ENCODE data around the gene SZRD1.

Gene SZRD1

DNA sequence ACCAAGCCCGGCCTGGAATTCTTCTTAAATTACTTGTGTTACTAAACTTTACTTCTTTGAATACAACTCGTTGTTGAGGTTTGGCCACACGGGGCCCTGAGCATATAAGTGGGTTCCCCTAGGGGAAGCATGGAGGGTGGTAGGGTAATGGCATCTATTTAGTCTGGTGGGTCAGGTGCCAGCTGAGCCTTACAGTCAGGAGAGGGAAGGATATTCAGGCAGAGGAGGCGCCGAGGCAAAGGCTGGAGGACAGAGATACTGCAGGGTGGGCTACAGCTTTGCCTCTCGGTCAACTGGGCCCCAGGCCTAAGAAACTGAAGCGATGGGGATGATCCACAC lies 73.1 kb downstream of the SZRD1 start:
- peak overlapping the region; percentile 82 for H3K4me3 ChIP-seq (ENCODE audit: low read length)
- no peak for DNase-seq (ENCODE audit: low read depth)
- no peak for TF ChIP-seq CTCF (conservative IDR thresholded peaks at IDR 0.05; ENCODE audit: low read length)

- H3K4me3 ChIP-seq (ENCODE audit: low read length) = peak within 1 kb of the TSS; percentile 82
- peak; percentile 75 for TF ChIP-seq CTCF (conservative IDR thresholded peaks at IDR 0.05; ENCODE audit: low read length)
- peak; percentile 91 for DNase-seq (ENCODE audit: low read depth)
These were observed 73.6 kb downstream of the SZRD1 start, which contains the start of gene NECAP2 for GRCh38 chr1:16440470-16441281. NECAP2 (plus strand) TSS chr1:16440724; CDS start chr1:16440762, 38 bp downstream.

DNA sequence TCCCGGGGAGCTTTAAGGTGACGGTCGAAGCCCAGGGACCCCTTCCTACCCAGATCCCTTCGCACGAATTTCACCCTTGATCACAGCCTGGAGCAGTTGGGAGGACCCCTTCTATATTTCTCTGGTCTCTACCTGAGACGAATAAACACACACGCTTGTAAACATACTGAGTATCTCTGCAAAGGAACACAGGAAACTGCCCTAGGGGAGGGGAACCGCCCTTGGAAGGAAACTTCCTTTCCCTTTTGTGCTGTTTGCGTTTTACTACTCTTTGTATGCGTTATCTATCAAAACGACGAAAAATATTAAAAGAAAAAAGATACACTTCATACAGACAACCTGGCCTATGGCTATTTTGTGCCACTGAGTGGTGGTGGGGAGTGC lies 74.2 kb downstream of the SZRD1 start:
- no peak for DNase-seq (ENCODE audit: low read depth)
- H3K4me3 ChIP-seq (ENCODE audit: low read length) = peak overlapping the region; percentile 82
- no peak for TF ChIP-seq CTCF (conservative IDR thresholded peaks at IDR 0.05; ENCODE audit: low read length)

DNA sequence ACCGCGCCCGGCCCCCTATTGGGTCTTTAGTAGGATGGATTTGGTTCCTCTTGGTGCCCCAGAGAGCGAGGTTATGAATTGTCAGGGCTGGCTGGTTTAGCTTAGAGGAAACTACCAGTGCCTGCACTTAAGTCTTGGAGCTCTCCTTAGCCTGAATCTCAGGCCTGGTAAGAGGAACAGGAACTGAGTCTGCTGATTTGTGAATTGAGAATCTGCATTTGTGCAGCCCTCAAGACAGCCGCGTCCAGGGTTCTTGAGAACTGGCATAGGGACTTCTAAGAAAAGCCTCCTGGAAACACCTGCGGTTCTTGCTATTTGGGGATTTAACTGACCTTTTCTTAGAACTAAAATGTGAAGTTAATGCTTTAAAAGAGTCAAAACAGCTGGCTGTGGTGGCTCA lies 75.2 kb downstream of the SZRD1 start:
- DNase-seq (ENCODE audit: low read depth) = no peak
- no peak for TF ChIP-seq CTCF (conservative IDR thresholded peaks at IDR 0.05; ENCODE audit: low read length)
- no peak overlapping the region for H3K4me3 ChIP-seq (ENCODE audit: low read length)

GRCh38 chr1:16442941-16443340 lies 75.9 kb downstream of the SZRD1 start:
- no peak for TF ChIP-seq CTCF (conservative IDR thresholded peaks at IDR 0.05; ENCODE audit: low read length)
- no peak overlapping the region for H3K4me3 ChIP-seq (ENCODE audit: low read length)
- no peak for DNase-seq (ENCODE audit: low read depth)

GRCh38 chr1:16443975-16444770 lies 77.1 kb downstream of the SZRD1 start:
- TF ChIP-seq CTCF (conservative IDR thresholded peaks at IDR 0.05; ENCODE audit: low read length) = no peak
- no peak overlapping the region for H3K4me3 ChIP-seq (ENCODE audit: low read length)
- DNase-seq (ENCODE audit: low read depth) = no peak

DNA sequence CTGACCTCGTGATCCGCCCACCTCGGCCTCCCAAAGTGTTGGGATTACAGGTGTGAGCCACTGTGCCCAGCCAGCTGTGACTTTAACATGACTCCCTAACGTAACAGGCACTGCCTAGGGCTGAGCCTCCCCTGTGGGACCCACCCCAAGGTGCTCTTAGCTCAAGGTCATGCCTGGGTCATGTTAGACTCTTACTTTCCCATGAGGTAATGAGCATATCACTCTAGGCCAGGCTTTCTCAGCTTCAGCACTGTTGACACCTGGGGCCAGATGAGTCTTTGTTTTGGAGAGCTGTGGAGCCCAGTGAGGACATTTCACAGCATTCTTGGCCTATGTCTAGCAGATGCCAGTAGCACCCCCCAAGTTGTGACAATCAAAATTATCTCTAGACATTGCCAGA lies 78.0 kb downstream of the SZRD1 start:
- no peak for DNase-seq (ENCODE audit: low read depth)
- no peak overlapping the region for H3K4me3 ChIP-seq (ENCODE audit: low read length)
- TF ChIP-seq CTCF (conservative IDR thresholded peaks at IDR 0.05; ENCODE audit: low read length) = no peak

Measured in AG10803 (cell line).